Thoracic aorta (tissue), 2 donors: ENCODE measurements around the gene NDUFC2. TPM values are rescaled to one million over a fixed set of nuclear protein-coding genes. Genes with fewer than 3 reads are reported as not detected.

Experiments used
- ATAC-seq: fragments of 150-250 bp; one replicate; pipeline ENCODE4 v1.8.0; 2017; ENCODE audit warnings: low read depth; ENCODE audit not compliant: insufficient number of reproducible peaks, low FRiP score
- DNase-seq: peaks from one replicate; pipeline ENCODE4 v3.0.0-alpha.2; 2020; ENCODE audit warnings: low spot score
- H3K27ac ChIP-seq, 2 donors: fragments of 200-600 bp; sonication (generic); 1 replicate in 1 of 2; 2 replicates in 1 of 2; pipeline ENCODE4 v1.5.1; 2016; ENCODE audit warnings: mild to moderate bottlenecking in 2 of 2, moderate library complexity in 2 of 2
- H3K27me3 ChIP-seq: fragments of 200-600 bp; sonication (generic); replicated peaks from 2 replicates; pipeline ENCODE4 v1.6.0; 2016; ENCODE audit warnings: mild to moderate bottlenecking; ENCODE audit not compliant: insufficient read depth
- H3K36me3 ChIP-seq: fragments of 200-600 bp; sonication (generic); one replicate; pipeline ENCODE4 v1.5.1; 2016
- H3K4me1 ChIP-seq, 2 donors: fragments of 200-600 bp; sonication (generic); 1 replicate in 1 of 2; 2 replicates in 1 of 2; pipeline versions ENCODE4 v1.5.1 to v1.6.0; 2016; ENCODE audit warnings: low read depth in 2 of 2, mild to moderate bottlenecking in 1 of 2; ENCODE audit not compliant: control insufficient read depth in 1 of 2
- H3K4me3 ChIP-seq: fragments of 200-600 bp; sonication (generic); 2 replicates; pipeline ENCODE4 v1.5.1; 2016; ENCODE audit warnings: mild to moderate bottlenecking
- H3K9me3 ChIP-seq: fragments of 200-600 bp; sonication (generic); 2 replicates; pipeline ENCODE4 v1.5.1; 2016
- total RNA-seq, 2 donors: library from RNA; depleted of rRNA; stranded (reverse); fragments of >200 nt; gene quantifications; one replicate each; pipeline versions ENCODE4 v1.1.0 to v1.2.3, GENCODE V29; 2016
- TF ChIP-seq, protein P1 (sequence below): fragments of 200-600 bp; sonication (generic); IDR thresholded peaks from one replicate; pipeline ENCODE4 v1.5.1; 2019; ENCODE audit warnings: antibody characterized with exemption

The NDUFC2 gene
- total RNA-seq, 2 donors from 2014 or later = 42.4 to 62.0 TPM

DNA sequence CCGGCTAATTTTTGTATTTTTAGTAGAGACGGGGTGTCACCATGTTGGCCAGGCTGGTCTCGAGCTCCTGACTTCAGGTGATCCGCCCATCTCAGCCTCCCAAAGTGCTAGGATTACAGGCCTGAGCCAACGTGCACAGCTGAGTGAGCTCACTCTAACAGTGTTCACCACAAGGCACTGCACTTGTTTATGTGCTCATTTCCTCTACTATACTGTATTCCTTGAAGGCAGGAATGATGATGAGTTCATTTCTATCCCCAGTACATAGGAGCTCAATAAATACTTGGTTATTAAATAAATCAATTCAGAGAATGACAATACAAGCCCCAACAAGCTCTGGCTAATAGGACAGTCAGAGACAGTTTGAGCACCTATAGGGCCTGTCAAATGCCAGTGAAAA is 30.7 kb upstream of the NDUFC2 start:
- no peaks in the 10 kb centered on the region for H3K27me3 ChIP-seq
- DNase-seq (no peak), ATAC-seq (no peak)
- no peaks in the 10 kb centered on the region for H3K4me1 ChIP-seq
- H3K36me3 ChIP-seq = no peaks in the 10 kb centered on the region
- no peak overlapping the region for H3K4me3 ChIP-seq
- H3K9me3 ChIP-seq = no peaks in the 10 kb centered on the region
- no peak overlapping the region for H3K27ac ChIP-seq
- TF ChIP-seq, protein P1, sequence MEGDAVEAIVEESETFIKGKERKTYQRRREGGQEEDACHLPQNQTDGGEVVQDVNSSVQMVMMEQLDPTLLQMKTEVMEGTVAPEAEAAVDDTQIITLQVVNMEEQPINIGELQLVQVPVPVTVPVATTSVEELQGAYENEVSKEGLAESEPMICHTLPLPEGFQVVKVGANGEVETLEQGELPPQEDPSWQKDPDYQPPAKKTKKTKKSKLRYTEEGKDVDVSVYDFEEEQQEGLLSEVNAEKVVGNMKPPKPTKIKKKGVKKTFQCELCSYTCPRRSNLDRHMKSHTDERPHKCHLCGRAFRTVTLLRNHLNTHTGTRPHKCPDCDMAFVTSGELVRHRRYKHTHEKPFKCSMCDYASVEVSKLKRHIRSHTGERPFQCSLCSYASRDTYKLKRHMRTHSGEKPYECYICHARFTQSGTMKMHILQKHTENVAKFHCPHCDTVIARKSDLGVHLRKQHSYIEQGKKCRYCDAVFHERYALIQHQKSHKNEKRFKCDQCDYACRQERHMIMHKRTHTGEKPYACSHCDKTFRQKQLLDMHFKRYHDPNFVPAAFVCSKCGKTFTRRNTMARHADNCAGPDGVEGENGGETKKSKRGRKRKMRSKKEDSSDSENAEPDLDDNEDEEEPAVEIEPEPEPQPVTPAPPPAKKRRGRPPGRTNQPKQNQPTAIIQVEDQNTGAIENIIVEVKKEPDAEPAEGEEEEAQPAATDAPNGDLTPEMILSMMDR = no peak

DNA sequence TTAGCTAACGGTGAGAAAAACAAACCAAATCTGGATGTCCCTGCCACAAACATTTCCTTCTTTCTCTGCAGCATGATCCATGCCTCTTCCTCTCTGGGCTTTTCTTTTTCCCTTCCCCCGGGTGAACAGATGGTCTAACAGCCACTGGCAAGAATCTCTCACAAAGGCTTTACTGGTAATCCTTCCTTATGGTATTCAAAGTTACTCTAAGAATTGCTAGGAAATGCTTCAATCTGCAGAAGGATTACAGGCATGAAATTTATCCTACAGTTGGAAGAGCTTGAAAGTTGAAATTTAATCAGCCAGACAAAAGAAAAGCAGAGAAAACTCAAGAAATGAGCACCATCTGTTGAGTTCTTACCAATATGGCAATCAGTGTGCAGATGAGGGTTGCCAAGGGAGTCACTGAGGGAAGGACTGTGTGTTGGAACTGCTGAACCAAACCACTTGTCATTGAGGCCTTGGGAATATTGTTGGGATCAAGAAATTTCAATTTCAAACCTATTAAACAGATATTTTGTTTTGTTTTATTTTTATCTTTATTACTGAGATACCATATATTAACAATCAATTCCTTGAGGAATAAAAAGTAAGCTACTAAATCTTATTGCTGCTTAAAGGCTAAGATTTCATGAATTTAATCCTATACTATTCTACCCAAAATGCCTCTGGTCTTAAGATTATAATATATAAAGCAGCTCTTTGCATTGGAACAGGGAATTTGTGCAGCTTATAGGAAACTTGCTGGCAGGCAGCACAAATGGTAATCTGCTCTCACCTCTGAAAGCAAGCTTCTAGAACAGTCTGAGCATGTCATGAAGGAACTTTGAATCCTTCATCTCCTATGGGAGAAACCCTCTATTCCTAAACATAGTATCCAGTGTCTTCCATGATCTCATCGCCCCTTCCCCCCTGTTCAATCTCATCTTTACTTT is 29.7 kb upstream of the NDUFC2 start:
- Histone ChIP-seq H3K27me3 (no peaks in the 10 kb centered on the region), H3K9me3 (no peaks in the 10 kb centered on the region), H3K4me1 (peaks cover 0 to 4% of the 10 kb centered on the region in 2 donors), H3K4me3 (no peak overlapping the region), H3K36me3 (no peaks in the 10 kb centered on the region), H3K27ac (no peak overlapping the region)
- ATAC-seq (no peak), DNase-seq (no peak)
- TF ChIP-seq, protein P1 = no peak

DNA sequence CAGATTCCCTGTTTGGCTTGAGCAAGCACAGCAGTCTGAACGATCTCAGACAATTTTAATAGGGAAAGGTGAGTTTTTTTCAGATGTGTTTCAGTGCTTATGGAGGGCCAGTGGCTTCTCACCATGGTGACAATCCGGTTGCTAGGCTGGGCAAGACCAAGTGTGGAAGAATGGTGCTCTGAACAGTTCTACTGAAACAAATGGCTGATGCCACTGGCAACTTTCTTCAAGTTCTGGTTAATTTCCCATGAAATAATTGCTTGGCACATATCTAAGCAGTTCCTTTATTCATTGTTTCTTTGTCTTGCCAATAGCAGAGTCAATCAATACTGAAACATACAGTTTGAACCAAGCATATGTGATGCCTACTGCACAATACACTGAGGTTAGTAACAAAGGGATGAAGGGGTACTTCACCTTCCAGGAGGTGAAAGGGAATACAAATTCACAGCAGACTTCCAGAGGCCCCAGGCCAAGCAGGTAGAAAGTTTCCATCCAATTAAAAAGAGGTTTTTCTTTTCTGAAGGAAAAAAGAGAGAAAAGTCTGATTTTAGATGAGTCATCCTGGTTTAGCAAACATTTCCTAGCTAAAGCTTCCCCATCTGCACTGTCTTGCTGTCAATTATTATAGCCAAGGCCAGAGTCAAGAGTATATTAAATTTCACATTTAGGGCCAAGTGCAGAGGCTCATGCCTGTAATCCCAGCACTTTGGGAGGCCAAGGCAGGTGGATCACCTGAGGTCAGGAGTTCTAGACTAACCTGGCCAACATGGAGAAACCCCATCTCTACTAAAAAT is 21.2 kb upstream of the NDUFC2 start:
- DNase-seq = no peak
- Histone ChIP-seq H3K4me1 (peaks cover 0 to 6% of the 10 kb centered on the region in 2 donors), H3K4me3 (no peak overlapping the region), H3K36me3 (peaks cover 5% of the 10 kb centered on the region), H3K27me3 (no peaks in the 10 kb centered on the region), H3K27ac (no peak overlapping the region), H3K9me3 (no peaks in the 10 kb centered on the region)
- no peak for ATAC-seq
- TF ChIP-seq, protein P1 = no peak

DNA sequence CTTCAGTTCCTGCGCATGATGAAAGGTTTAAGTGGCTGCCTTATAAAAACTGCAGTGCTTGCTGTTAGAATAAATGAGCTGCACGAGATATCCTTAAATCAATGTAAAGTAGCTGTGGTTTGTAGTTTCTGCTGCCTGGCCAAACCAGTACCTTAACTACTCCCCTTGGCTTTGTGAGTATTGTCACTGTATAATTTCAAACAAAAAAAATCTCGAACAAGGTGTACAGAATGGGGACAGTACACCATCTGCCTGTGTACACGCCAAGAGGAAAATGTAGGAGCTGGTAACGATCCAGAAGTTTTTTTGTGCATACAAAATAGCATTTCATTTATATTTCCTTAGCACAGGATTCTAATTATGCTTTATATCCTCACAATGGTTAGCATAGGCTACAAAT is 20.6 kb upstream of the NDUFC2 start:
- ATAC-seq = no peak
- no peak for DNase-seq
- Histone ChIP-seq H3K9me3 (no peaks in the 10 kb centered on the region), H3K4me1 (peaks cover 0 to 6% of the 10 kb centered on the region in 2 donors), H3K36me3 (peaks cover 5% of the 10 kb centered on the region), H3K4me3 (no peak overlapping the region), H3K27ac (no peak overlapping the region), H3K27me3 (no peaks in the 10 kb centered on the region)
- TF ChIP-seq, protein P1 = no peak

DNA sequence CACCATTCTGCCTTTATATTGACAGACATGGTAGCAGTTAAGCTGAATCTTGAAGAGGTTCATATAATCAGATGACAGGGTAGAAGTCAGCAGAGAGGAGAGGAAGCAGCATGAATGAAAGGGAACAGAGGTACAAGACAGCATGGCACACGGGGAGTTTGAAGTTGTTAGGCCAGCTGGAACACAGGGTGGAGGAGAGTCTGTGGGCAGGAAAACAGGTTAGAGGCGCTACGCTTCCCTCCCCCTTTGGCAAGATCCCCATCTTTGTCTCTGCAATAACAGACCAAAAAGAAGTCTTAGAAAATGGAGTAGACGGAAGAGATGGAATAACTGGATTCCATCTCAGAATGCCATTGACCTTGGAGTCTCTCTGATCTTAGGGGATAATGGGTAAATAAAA is 20.0 kb upstream of the NDUFC2 start:
- TF ChIP-seq, protein P1 = no peak
- Histone ChIP-seq H3K4me1 (peaks cover 0 to 6% of the 10 kb centered on the region in 2 donors), H3K27ac (no peak overlapping the region), H3K9me3 (no peaks in the 10 kb centered on the region), H3K27me3 (no peaks in the 10 kb centered on the region), H3K36me3 (peaks cover 5% of the 10 kb centered on the region), H3K4me3 (no peak overlapping the region)
- DNase-seq (no peak), ATAC-seq (no peak)
